SK-N-SH treated with all-trans-retinoic acid at 6 μM for 48 hours (cell line): Measurements from ENCODE around the gene SLC25A48.

ENCODE experiments used
- PATZ1 ChIP-seq: fragments of 250-450 bp; sonication (Bioruptor Pico); IDR thresholded peaks from 2 replicates; pipeline ENCODE4 v1.8.0; 2020; ENCODE audit warnings: mild to moderate bottlenecking, moderate library complexity, borderline replicate concordance
- RARB ChIP-seq: fragments of 250-450 bp; sonication (Bioruptor Pico); IDR thresholded peaks from 2 replicates; pipeline ENCODE4 v1.8.0; 2021; ENCODE audit warnings: mild to moderate bottlenecking, moderate library complexity

- TF ChIP-seq RARB (CRISPR knock-in tag) = no peak
- no peak for TF ChIP-seq PATZ1 (CRISPR knock-in tag)
Measured at GRCh38 chr5:135890296-135890695, 55.8 kb downstream of the SLC25A48 start.
